ENCODE data around the gene PLCD1. TPM values are rescaled to one million over a fixed set of nuclear protein-coding genes. Genes with fewer than 3 reads are reported as not detected.
"Not testable (repeated sequence)": the region's sequence is repeated elsewhere in the genome, so short reads cannot be mapped to it uniquely, and the experiment has no call there.

PLCD1 gene
- polyA plus RNA-seq, 2 donors: 40.1 to 41.2 TPM

DNA sequence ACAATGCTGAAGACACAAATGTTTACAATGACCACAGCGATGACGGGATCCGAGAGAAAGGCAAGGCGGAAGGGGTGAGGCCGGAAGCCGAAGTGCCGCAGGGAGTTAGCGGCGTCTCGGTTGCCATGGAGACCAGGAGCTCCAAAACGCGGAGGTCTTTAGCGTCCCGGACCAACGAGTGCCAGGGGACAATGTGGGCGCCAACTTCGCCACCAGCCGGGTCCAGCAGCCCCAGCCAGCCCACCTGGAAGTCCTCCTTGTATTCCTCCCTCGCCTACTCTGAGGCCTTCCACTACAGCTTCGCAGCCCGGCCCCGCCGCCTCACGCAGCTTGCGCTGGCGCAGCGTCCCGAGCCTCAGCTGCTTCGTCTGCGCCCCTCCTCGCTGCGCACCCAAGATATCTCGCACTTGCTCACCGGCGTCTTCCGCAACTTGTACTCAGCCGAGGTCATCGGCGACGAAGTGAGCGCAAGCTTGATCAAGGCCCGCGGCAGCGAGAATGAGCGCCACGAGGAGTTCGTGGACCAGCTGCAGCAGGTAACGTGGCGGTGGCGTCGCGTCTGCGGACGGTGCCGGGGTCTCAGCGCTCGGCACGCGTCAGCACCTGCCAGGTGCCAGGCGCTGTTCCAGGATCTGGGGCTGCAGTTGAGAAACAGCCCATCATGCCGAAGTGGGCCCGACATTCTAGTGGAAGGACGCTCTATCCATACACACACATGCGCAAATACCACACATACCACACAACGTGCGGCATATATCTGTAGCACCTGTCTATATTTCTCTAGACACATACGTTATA is 9.9 kb upstream of the PLCD1 start, which contains the start of gene DLEC1:
TSS of gene DLEC1 (plus strand) at position 108 of the 798 bp plus-strand sequence. CDS start at position 126, 18 bp downstream.
- Histone ChIP-seq H3K27ac (ENCODE audit: low read depth in 2 of 2, low read length in 1 of 2) (peak within 1 kb of the TSS in 1 of 2 donors; percentile 24), H3K4me1 (ENCODE audit: control insufficient read depth in 2 of 2, insufficient read depth in 2 of 2, low read length in 1 of 2) (peaks cover 0 to 7% of the 10 kb centered on the region in 2 donors), H3K36me3 (ENCODE audit: control insufficient read depth in 2 of 2, insufficient read depth in 2 of 2, low read length in 1 of 2) (no peaks in the 10 kb centered on the region), H3K9me3 (ENCODE audit: control insufficient read depth in 2 of 2, insufficient read depth in 1 of 2, low read depth in 1 of 2, low read length in 1 of 2) (no peaks in the 10 kb centered on the region), H3K27me3 (ENCODE audit: control insufficient read depth in 1 of 2, insufficient read depth in 2 of 2, low read length in 2 of 2) (no peaks in the 10 kb centered on the region), H3K4me3 (ENCODE audit: low read depth in 1 of 2, low read length in 2 of 2) (peak within 1 kb of the TSS; percentile 49 to 51)
- WGBS, 2 donors: 4 to 6% methylated on average over 62 to 67 of the region's 67 CpGs

DNA sequence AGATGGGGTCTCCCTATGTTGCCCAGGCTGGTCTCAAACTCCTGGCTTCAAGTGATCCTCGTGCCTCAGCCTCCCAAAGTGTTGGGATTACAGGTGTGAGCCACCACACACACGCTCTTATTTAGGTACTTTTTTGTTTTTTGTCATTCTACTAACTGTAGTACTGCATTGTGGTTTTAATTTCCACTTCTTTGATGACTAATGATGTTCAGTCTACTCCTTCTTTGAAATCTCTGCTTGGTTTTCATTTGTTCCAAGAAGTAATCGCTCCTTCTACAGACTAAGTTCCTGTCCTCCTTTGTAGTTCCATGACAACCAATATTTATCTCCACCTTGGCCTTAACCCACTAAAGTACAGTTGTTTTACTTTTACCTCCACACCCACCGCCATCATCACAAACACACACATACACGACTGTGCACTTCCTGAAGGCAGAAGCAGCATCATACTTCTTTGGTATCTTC is 9.0 kb upstream of the PLCD1 start:
- Histone ChIP-seq H3K4me1 (ENCODE audit: control insufficient read depth in 2 of 2, insufficient read depth in 2 of 2, low read length in 1 of 2) (peaks cover 0 to 9% of the 10 kb centered on the region in 2 donors), H3K4me3 (ENCODE audit: low read depth in 1 of 2, low read length in 2 of 2) (no peak overlapping the region), H3K9me3 (ENCODE audit: control insufficient read depth in 2 of 2, insufficient read depth in 1 of 2, low read depth in 1 of 2, low read length in 1 of 2) (no peaks in the 10 kb centered on the region), H3K36me3 (ENCODE audit: control insufficient read depth in 2 of 2, insufficient read depth in 2 of 2, low read length in 1 of 2) (no peaks in the 10 kb centered on the region), H3K27me3 (ENCODE audit: control insufficient read depth in 1 of 2, insufficient read depth in 2 of 2, low read length in 2 of 2) (no peaks in the 10 kb centered on the region), H3K27ac (ENCODE audit: low read depth in 2 of 2, low read length in 1 of 2) (no peak overlapping the region)
- WGBS, 2 donors: 75 to 76% methylated on average over 5 of the region's 5 CpGs

DNA sequence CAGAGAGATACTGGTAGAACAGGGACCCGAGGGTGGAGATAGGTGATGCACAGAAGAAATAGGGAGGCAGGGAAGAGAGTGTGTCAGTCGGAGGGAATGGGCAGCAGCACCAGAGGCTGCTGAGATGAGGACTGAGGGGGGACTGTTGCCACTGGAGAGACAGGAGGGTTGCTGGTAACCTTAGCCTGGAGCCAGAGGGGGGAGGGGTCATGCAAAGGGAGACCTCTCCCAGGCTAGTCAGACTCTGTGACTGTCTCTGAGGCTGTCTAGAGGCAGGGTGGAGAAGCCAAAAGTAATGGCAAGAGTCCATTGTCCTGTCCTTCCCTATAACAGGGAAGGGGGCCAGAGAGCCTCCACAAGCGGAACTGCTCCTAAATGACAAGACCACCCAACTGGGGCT is 7.5 kb upstream of the PLCD1 start:
- H3K36me3 ChIP-seq (ENCODE audit: control insufficient read depth in 2 of 2, insufficient read depth in 2 of 2, low read length in 1 of 2): no peaks in the 10 kb centered on the region
- no peaks in the 10 kb centered on the region for H3K27me3 ChIP-seq (ENCODE audit: control insufficient read depth in 1 of 2, insufficient read depth in 2 of 2, low read length in 2 of 2)
- no peaks in the 10 kb centered on the region for H3K9me3 ChIP-seq (ENCODE audit: control insufficient read depth in 2 of 2, insufficient read depth in 1 of 2, low read depth in 1 of 2, low read length in 1 of 2)
- 87 to 88% methylated on average over 3 of the region's 3 CpGs for WGBS, 2 donors
- no peak overlapping the region for H3K27ac ChIP-seq (ENCODE audit: low read depth in 2 of 2, low read length in 1 of 2)
- H3K4me3 ChIP-seq (ENCODE audit: low read depth in 1 of 2, low read length in 2 of 2): no peak overlapping the region
- peaks cover 0 to 11% of the 10 kb centered on the region in 2 donors for H3K4me1 ChIP-seq (ENCODE audit: control insufficient read depth in 2 of 2, insufficient read depth in 2 of 2, low read length in 1 of 2)

DNA sequence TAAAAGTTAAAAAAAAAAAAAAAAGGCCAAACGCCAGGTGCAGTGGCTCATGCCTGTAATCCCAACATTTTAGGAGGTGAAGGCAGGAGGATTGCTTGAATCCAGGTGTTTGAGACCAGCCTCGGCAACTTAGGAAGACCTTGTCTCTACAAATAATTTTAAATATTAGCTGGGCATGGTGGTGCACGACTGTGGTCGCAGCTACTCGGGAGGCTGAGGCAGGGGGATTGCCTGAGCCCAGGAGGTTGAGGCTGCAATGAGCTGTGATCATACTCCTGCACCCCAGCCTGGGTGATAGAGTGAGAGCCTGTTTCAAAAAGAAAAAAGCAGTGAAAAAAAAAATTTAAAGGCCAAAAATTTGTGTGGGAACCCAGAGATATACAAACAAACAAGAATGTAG is 6.8 kb upstream of the PLCD1 start:
- H3K4me1 ChIP-seq (ENCODE audit: control insufficient read depth in 2 of 2, insufficient read depth in 2 of 2, low read length in 1 of 2): peaks cover 0 to 17% of the 10 kb centered on the region in 2 donors
- 90 to 93% methylated on average over 5 of the region's 5 CpGs for WGBS, 2 donors
- H3K9me3 ChIP-seq (ENCODE audit: control insufficient read depth in 2 of 2, insufficient read depth in 1 of 2, low read depth in 1 of 2, low read length in 1 of 2): no peaks in the 10 kb centered on the region
- no peak overlapping the region for H3K27ac ChIP-seq (ENCODE audit: low read depth in 2 of 2, low read length in 1 of 2)
- H3K4me3 ChIP-seq (ENCODE audit: low read depth in 1 of 2, low read length in 2 of 2): no peak overlapping the region
- H3K36me3 ChIP-seq (ENCODE audit: control insufficient read depth in 2 of 2, insufficient read depth in 2 of 2, low read length in 1 of 2): no peaks in the 10 kb centered on the region
- no peaks in the 10 kb centered on the region for H3K27me3 ChIP-seq (ENCODE audit: control insufficient read depth in 1 of 2, insufficient read depth in 2 of 2, low read length in 2 of 2)

DNA sequence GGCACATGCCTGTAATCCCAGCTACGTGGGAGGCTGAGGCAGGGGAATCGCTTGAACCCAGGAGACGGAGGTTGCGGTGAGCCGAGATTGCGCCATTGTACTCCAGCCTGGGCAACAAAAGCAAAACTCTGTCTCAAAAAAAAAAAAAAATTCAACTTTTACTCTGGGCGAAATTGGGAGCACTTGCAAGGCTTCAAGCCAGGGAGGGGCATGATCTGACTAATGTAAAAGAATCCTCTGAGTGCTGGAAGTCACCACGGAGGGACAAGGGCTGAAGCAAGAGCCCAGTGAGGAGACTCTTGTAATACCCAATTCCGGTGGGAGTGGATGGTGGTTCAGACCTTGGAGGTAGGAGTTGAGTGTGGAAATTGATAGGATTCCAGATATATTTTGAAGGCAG is 4.9 kb upstream of the PLCD1 start:
- WGBS, 2 donors: 89 to 90% methylated on average over 9 of the region's 9 CpGs
- H3K4me1 ChIP-seq (ENCODE audit: control insufficient read depth in 2 of 2, insufficient read depth in 2 of 2, low read length in 1 of 2): peaks cover 12 to 19% of the 10 kb centered on the region in 2 donors
- H3K27ac ChIP-seq (ENCODE audit: low read depth in 2 of 2, low read length in 1 of 2); H3K27me3 ChIP-seq (ENCODE audit: control insufficient read depth in 1 of 2, insufficient read depth in 2 of 2, low read length in 2 of 2); H3K4me3 ChIP-seq (ENCODE audit: low read depth in 1 of 2, low read length in 2 of 2); H3K9me3 ChIP-seq (ENCODE audit: control insufficient read depth in 2 of 2, insufficient read depth in 1 of 2, low read depth in 1 of 2, low read length in 1 of 2); H3K36me3 ChIP-seq (ENCODE audit: control insufficient read depth in 2 of 2, insufficient read depth in 2 of 2, low read length in 1 of 2): not testable (repeated sequence)

DNA sequence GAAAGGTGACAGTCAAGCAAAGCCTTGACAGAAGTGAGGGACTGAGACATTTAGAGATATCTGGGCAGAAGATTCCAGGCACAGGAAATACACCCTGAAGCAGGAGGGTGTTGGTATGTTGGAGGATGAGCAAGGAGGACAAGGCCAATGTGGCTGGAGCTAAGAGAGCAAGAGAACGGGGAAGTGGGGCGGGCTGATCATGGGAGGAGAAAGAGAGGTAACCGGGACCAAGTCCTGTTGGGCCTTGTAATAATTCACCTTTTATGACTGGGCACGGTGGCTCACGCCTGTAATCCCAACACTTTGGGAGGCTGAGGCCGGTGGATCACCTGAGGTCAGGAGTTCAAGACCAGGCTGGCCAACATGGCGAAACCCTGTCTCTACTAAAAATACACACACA is 4.1 kb upstream of the PLCD1 start:
- Histone ChIP-seq H3K27ac (ENCODE audit: low read depth in 2 of 2, low read length in 1 of 2) (peak overlapping the region in 1 of 2 donors; percentile 43), H3K4me1 (ENCODE audit: control insufficient read depth in 2 of 2, insufficient read depth in 2 of 2, low read length in 1 of 2) (peaks cover 12 to 17% of the 10 kb centered on the region in 2 donors)
- WGBS, 2 donors: 80 to 88% methylated on average over 7 of the region's 7 CpGs
- not testable (repeated sequence) for H3K36me3 ChIP-seq (ENCODE audit: control insufficient read depth in 2 of 2, insufficient read depth in 2 of 2, low read length in 1 of 2); H3K9me3 ChIP-seq (ENCODE audit: control insufficient read depth in 2 of 2, insufficient read depth in 1 of 2, low read depth in 1 of 2, low read length in 1 of 2); H3K27me3 ChIP-seq (ENCODE audit: control insufficient read depth in 1 of 2, insufficient read depth in 2 of 2, low read length in 2 of 2); H3K4me3 ChIP-seq (ENCODE audit: low read depth in 1 of 2, low read length in 2 of 2)

DNA sequence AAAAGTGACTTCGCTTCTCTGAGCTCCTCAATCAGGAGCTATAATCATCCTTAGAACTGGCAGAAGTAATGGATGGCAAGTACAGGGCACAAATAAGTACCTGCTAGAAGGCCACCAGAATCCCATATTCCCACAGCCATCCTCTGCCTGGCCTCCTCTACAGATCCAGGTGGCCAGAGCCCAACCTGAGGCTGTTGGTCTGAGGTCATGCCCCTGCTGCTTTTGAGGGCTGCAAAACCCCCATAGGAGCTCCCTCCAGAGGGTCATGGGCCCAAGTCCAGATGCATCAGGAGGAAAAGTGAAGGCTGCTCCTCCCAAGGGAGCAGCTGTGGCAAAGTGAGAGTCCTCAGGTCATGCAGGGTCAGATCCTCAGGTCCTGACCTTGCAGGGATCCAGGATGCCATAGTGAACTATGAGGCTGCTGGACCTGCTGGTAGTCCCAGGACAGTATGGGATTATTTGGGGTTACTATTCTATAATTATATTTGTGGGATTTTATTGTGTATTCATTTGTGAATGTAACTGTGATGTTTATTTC is 3.0 kb upstream of the PLCD1 start:
- Histone ChIP-seq H3K4me1 (ENCODE audit: control insufficient read depth in 2 of 2, insufficient read depth in 2 of 2, low read length in 1 of 2) (peaks cover 15 to 19% of the 10 kb centered on the region in 2 donors), H3K27me3 (ENCODE audit: control insufficient read depth in 1 of 2, insufficient read depth in 2 of 2, low read length in 2 of 2) (no peaks in the 10 kb centered on the region), H3K27ac (ENCODE audit: low read depth in 2 of 2, low read length in 1 of 2) (peak overlapping the region in 1 of 2 donors; percentile 20), H3K4me3 (ENCODE audit: low read depth in 1 of 2, low read length in 2 of 2) (no peak overlapping the region), H3K9me3 (ENCODE audit: control insufficient read depth in 2 of 2, insufficient read depth in 1 of 2, low read depth in 1 of 2, low read length in 1 of 2) (no peaks in the 10 kb centered on the region), H3K36me3 (ENCODE audit: control insufficient read depth in 2 of 2, insufficient read depth in 2 of 2, low read length in 1 of 2) (no peaks in the 10 kb centered on the region)
- 88 to 93% methylated on average over 1 of the region's 1 CpG for WGBS, 2 donors

DNA sequence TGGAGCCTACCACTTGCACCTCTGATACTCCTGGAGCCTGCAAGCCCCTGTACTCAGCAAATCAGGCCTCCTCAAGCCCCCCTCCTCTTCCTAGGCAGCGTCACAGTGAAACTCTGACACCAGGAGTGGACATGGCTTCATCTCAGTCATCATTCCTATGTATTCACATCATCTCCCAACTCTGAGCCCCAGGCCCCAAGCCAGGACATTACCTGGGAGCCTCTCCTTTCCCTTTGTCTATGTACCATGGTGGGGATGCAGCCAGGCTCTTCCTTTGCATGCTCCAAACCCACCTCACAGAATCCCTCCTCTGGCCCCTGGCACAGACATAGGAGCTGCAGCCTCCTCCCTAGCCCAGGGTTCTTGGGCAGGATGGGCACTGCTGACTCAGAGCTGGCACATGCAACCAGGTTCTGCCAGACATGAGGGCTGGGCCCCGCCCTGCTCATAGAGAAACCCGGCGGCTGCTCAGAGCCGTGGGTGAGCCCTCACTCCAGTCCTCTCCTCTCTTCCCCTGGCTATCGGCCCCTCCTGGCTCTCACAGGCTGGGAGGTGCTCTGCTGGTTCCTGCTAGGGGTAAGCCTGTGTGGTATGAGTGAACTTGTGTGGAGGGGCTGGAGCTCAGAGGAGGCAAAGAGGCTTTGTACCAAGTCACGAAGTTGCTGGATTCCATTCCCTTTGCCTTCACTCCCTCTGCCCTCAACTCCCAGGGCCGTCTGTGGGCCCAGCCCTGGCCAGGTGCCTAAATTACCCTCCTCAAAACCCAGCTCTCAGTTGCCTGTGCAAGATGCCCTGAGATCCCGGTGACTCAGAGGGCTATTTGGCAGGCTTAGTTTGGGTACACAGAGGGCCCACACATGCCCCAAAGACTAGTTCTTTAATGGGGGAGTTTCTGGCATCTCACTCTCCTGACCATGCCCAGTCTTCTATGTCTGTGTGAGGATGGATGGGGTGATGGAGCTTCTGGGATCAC is 1.9 kb upstream of the PLCD1 start:
- H3K4me1 ChIP-seq (ENCODE audit: control insufficient read depth in 2 of 2, insufficient read depth in 2 of 2, low read length in 1 of 2): peaks cover 15 to 19% of the 10 kb centered on the region in 2 donors
- peak overlapping the region; percentile 88 to 99 for H3K27ac ChIP-seq (ENCODE audit: low read depth in 2 of 2, low read length in 1 of 2)
- 25 to 37% methylated on average over 9 of the region's 9 CpGs for WGBS, 2 donors
- no peak overlapping the region for H3K4me3 ChIP-seq (ENCODE audit: low read depth in 1 of 2, low read length in 2 of 2)
- H3K36me3 ChIP-seq (ENCODE audit: control insufficient read depth in 2 of 2, insufficient read depth in 2 of 2, low read length in 1 of 2): no peaks in the 10 kb centered on the region
- H3K27me3 ChIP-seq (ENCODE audit: control insufficient read depth in 1 of 2, insufficient read depth in 2 of 2, low read length in 2 of 2): no peaks in the 10 kb centered on the region
- no peaks in the 10 kb centered on the region for H3K9me3 ChIP-seq (ENCODE audit: control insufficient read depth in 2 of 2, insufficient read depth in 1 of 2, low read depth in 1 of 2, low read length in 1 of 2)

Measured in esophagus (tissue), 2 donors.